Prostate gland (tissue), 2 donors: Measurements from ENCODE around the gene SYT14. TPM values are rescaled to one million over a fixed set of nuclear protein-coding genes. Genes with fewer than 3 reads are reported as not detected.

Experiments
- DNase-seq: peaks from one replicate; pipeline ENCODE4 v3.0.0-alpha.2; 2019; ENCODE audit warnings: low spot score
- H3K27ac ChIP-seq, 2 donors: fragments of 200-600 bp; sonication (generic); 2 replicates each; pipeline ENCODE4 v1.5.1; 2017 to 2019
- H3K27me3 ChIP-seq: fragments of 200-600 bp; sonication (generic); replicated peaks from 2 replicates; pipeline ENCODE4 v1.5.1; 2019; ENCODE audit not compliant: insufficient read depth
- H3K36me3 ChIP-seq, 2 donors: fragments of 200-600 bp; sonication (generic); 1 replicate in 1 of 2; 2 replicates in 1 of 2; pipeline versions ENCODE4 v1.5.1 to v1.8.1; 2017 to 2019
- H3K4me1 ChIP-seq: fragments of 200-600 bp; sonication (generic); replicated peaks from 2 replicates; pipeline ENCODE4 v1.5.1; 2019
- H3K4me3 ChIP-seq, 2 donors: fragments of 200-600 bp; sonication (generic); 2 replicates each; pipeline ENCODE4 v1.5.1; 2017 to 2019
- H3K9me3 ChIP-seq: fragments of 200-600 bp; sonication (generic); 2 replicates; pipeline ENCODE4 v1.5.1; 2017
- POLR2A ChIP-seq: fragments of 450-650 bp; IDR thresholded peaks from one replicate; pipeline ENCODE4 v1.6.1; 2016; ENCODE audit warnings: antibody characterized with exemption, mild to moderate bottlenecking
- POLR2AphosphoS5 ChIP-seq: sonication (generic); formaldehyde crosslinking; IDR thresholded peaks from one replicate; pipeline ENCODE4 v1.6.1; 2017; ENCODE audit warnings: antibody characterized with exemption
- WGBS: methylation state at CpG from one replicate; pipeline ENCODE4 v1.1.5; 2018; 5-methylcytosine and 5-hydroxymethylcytosine counted together
- intact Hi-C: fragments of 100-400 bp; cut with DNase I; formaldehyde crosslinking; loops from one replicate; pipeline ENCODE4 v1.14.2; 2022
- total RNA-seq, 2 donors: library from RNA; depleted of rRNA; stranded (reverse); fragments of >200 nt; gene quantifications; one replicate each; pipeline ENCODE4 v1.1.0, GENCODE V29; 2016
- TF ChIP-seq, protein P1 (sequence below), 4 experiments: fragments of 200-600 bp in 2 of 4; fragments of 450-650 bp in 2 of 4; sonication (generic) in 2 of 4; IDR thresholded peaks; 1 replicate in 3 of 4; 2 replicates in 1 of 4; pipeline ENCODE4 v1.5.1; 2016 to 2019; ENCODE audit warnings: antibody characterized with exemption in 4 of 4, mild to moderate bottlenecking in 2 of 4, moderate library complexity in 2 of 4

The SYT14 gene
- total RNA-seq, 2 donors from 2014 or later = 0.41 to 6.0 TPM

DNA sequence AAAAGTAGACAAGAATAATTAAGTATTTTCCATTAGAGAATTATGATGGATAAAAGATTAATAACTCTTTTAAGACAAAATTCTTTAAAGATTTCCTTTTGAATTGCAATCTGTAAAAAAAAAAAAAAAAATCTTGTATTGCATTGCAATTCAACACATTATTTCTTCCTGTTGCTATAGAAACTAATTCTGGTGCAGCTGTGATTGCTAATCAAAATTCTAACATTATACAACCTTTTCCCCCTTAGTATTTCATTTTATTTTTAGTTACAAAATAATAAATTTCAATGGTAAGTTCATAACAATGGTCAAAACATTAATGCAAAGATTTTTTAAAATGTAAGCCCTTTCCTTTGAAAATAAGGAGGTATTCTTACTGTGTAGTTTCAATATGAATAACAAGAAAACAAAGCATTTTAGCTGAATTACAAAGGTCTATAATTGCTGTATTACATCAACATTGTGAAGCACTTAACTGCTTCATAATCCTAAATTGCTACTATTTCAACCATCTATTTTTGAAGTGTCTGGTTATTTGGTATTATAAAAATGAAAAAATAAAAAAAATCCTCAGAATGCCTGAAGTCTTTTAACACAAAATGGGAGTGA lies 135.0 kb downstream of the SYT14 start:
- H3K4me3 ChIP-seq = no peak overlapping the region
- H3K9me3 ChIP-seq = no peaks in the 10 kb centered on the region
- no peak for TF ChIP-seq POLR2A
- no peak for TF ChIP-seq POLR2AphosphoS5
- TF ChIP-seq, protein P1, sequence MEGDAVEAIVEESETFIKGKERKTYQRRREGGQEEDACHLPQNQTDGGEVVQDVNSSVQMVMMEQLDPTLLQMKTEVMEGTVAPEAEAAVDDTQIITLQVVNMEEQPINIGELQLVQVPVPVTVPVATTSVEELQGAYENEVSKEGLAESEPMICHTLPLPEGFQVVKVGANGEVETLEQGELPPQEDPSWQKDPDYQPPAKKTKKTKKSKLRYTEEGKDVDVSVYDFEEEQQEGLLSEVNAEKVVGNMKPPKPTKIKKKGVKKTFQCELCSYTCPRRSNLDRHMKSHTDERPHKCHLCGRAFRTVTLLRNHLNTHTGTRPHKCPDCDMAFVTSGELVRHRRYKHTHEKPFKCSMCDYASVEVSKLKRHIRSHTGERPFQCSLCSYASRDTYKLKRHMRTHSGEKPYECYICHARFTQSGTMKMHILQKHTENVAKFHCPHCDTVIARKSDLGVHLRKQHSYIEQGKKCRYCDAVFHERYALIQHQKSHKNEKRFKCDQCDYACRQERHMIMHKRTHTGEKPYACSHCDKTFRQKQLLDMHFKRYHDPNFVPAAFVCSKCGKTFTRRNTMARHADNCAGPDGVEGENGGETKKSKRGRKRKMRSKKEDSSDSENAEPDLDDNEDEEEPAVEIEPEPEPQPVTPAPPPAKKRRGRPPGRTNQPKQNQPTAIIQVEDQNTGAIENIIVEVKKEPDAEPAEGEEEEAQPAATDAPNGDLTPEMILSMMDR (IDR thresholded peaks at IDR 0.05) = no peak
- intact Hi-C loops = no loop called here
- H3K27ac ChIP-seq = no peak overlapping the region
- H3K36me3 ChIP-seq = no peaks in the 10 kb centered on the region
- H3K4me1 ChIP-seq = no peaks in the 10 kb centered on the region
- DNase-seq = no peak
- no peaks in the 10 kb centered on the region for H3K27me3 ChIP-seq

DNA sequence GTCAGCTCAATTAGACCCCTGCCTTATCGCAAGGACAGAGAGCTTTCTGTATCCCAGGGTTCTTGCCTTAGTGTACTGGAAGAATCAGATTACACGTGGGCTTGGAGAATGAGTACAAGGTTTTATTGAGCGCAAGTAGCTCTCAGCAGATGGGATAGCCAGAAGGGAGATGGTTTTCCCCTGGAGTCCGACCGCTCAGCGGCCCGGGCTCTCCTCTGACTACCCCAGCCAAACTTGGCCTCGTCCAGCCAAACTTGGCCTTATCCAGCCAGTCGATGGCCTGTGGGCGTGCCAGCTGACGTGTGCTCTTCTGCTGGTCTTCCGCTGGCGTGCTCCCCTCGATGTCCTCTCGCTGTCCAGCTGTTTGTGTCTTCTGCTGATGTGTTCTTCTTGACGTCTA lies 136.9 kb downstream of the SYT14 start:
- 76% methylated on average over 16 of the region's 16 CpGs for WGBS
- TF ChIP-seq POLR2AphosphoS5 = no peak
- H3K4me3 ChIP-seq = no peak overlapping the region
- H3K4me1 ChIP-seq = no peaks in the 10 kb centered on the region
- H3K9me3 ChIP-seq = no peaks in the 10 kb centered on the region
- H3K27me3 ChIP-seq = no peaks in the 10 kb centered on the region
- no peak overlapping the region for H3K27ac ChIP-seq
- intact Hi-C loops = no loop called here
- no peak for DNase-seq
- H3K36me3 ChIP-seq = no peaks in the 10 kb centered on the region

DNA sequence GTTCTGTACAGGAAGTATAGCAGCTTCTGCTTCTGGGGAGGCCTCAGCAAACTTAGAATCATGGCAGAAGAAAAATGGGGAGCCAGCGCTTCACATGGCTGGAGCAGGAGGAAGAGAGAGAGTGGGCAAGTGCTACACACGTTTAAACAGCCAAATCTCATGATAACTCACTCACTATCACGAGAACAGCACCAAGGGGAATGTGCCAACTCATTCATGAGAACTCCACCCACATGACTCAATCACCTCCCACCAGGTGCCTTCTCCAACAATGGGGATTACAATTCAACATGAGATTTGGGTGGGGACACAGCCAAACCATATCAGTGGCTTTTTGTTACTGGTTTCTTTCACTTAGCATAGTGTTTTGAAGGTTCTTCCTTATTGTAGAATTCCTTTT lies 138.6 kb downstream of the SYT14 start:
- Histone ChIP-seq H3K4me3 (no peak overlapping the region), H3K27me3 (no peaks in the 10 kb centered on the region), H3K9me3 (no peaks in the 10 kb centered on the region), H3K36me3 (no peaks in the 10 kb centered on the region), H3K27ac (no peak overlapping the region), H3K4me1 (no peaks in the 10 kb centered on the region)
- WGBS = 82% methylated on average over 3 of the region's 3 CpGs
- DNase-seq = no peak
- TF ChIP-seq POLR2A = no peak
- TF ChIP-seq, protein P1 (IDR thresholded peaks at IDR 0.05) = no peak
- TF ChIP-seq POLR2AphosphoS5 = no peak
- intact Hi-C loops = no loop called here

DNA sequence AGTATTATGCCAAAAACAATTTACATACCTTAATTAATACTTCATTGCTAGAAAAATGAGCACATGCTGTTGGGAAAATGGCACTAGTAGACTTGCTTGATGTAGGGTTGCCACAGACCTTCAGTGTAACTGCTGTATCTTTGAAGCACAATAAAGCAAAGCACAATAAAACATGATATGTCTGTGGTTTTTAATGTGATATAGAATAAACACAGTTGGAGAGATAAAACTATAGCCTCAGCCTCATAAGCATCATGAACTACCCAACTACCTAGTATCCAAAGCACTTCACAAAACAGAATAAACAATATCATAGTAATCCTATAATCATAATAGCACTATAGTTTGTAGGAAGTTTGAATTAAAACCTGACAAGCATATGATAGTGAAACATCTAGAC lies 143.5 kb downstream of the SYT14 start:
- Histone ChIP-seq H3K27ac (no peak overlapping the region), H3K4me3 (no peak overlapping the region), H3K27me3 (no peaks in the 10 kb centered on the region), H3K9me3 (no peaks in the 10 kb centered on the region), H3K36me3 (no peaks in the 10 kb centered on the region), H3K4me1 (no peaks in the 10 kb centered on the region)
- no peak for DNase-seq
- intact Hi-C loops = no loop called here
- TF ChIP-seq POLR2AphosphoS5 (no peak), POLR2A (no peak)
- TF ChIP-seq, protein P1 (IDR thresholded peaks at IDR 0.05) = no peak

DNA sequence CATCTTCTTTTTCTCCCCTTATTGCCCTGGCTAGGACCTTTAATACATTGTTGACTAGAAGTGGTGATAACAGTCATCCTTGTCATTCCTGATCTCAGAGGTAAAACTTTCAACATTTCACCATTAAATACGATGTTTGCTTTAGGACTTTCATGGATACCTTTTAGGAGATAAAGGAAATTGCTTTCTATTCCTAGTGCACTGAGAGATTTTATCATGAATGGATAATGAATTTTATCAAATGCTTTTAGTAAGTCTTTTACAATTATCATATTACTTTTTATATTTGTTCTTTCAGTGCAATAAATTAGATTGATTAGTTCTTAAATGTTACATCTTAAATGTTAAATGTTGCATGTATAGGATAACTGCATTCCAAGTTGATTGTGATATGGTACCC lies 147.3 kb downstream of the SYT14 start:
- Histone ChIP-seq H3K4me3 (no peak overlapping the region), H3K36me3 (no peaks in the 10 kb centered on the region), H3K27me3 (no peaks in the 10 kb centered on the region), H3K27ac (no peak overlapping the region), H3K4me1 (no peaks in the 10 kb centered on the region), H3K9me3 (no peaks in the 10 kb centered on the region)
- DNase-seq = no peak
- whole genome bisulfite sequencing = 7% methylated on average over 1 of the region's 1 CpG
- TF ChIP-seq POLR2A (no peak), POLR2AphosphoS5 (no peak)
- TF ChIP-seq, protein P1 (IDR thresholded peaks at IDR 0.05) = no peak
- intact Hi-C loops = no loop called here
